HepG2 (cell line): Measurements from ENCODE around the gene TM4SF5. TPM values are rescaled to one million over a fixed set of nuclear protein-coding genes. Genes with fewer than 3 reads are reported as not detected.

Experiments used
- ATAC-seq: fragments of 200-7000 bp; cut with Tn5 transposase; 3 replicates; pipeline ENCODE4 v1.9.1; 2020; ENCODE audit warnings: mild to moderate bottlenecking, moderate library complexity
- BruUV-seq: library from RNA; stranded (reverse); fragments of 400-500 nt; replicated peaks from 2 replicates; lab custom pipeline; 2021; lab: Mats Ljungman, UMichigan
- CTCF ChIA-PET: fragments of 300-600 bp; formaldehyde crosslinking; extraction: SDS; loops from one replicate; lab custom pipeline; 2021; ENCODE audit warnings: low total read pairs, inconsistent platforms, low intra/inter-chr PET ratio; lab: Yijun Ruan, JAX
- POLR2A ChIA-PET: fragments of 350-600 bp; sonication (Branson Sonifier 250); formaldehyde crosslinking; loops from one replicate; lab custom pipeline; 2020; ENCODE audit warnings: antibody characterized with exemption, inconsistent platforms; lab: Yijun Ruan, JAX
- DNase-seq: peaks from one replicate; pipeline ENCODE4 v3.0.0-alpha.2; 2015; ENCODE audit warnings: low spot score
- FAIRE-seq: peaks from 3 replicates; lab custom pipeline; 2011; peaks lifted over from hg19 to GRCh38; lab: Jason Lieb, UNC
- H2AFZ ChIP-seq: one replicate; pipeline ENCODE4 v1.6.1; 2011; ENCODE audit warnings: low read length, inconsistent platforms
- H3K27ac ChIP-seq: fragments of 300-600 bp; 3 replicates; pipeline ENCODE4 v1.8.0; 2011; ENCODE audit warnings: mixed run types, mild to moderate bottlenecking, mixed read lengths, low read length, inconsistent platforms; ENCODE audit not compliant: insufficient read depth; ENCODE audit errors: extremely low read length
- H3K27me3 ChIP-seq, 2 experiments: fragments of 200-600 bp in 1 of 2; 2 replicates in 1 of 2; 3 replicates in 1 of 2; pipeline versions ENCODE4 v1.6.0 to v1.8.0; 2011; ENCODE audit warnings: low read length in 2 of 2, mild to moderate bottlenecking in 2 of 2, moderate library complexity in 2 of 2, inconsistent platforms in 1 of 2; ENCODE audit not compliant: insufficient read depth in 2 of 2, control insufficient read depth in 1 of 2
- H3K36me3 ChIP-seq, 2 experiments: fragments of 200-600 bp in 1 of 2; replicated peaks in 1 of 2; 2 replicates in 1 of 2; 3 replicates in 1 of 2; pipeline versions ENCODE4 v1.5.1 to v1.8.0; 2011; ENCODE audit warnings: low read length in 2 of 2, inconsistent platforms in 1 of 2; ENCODE audit not compliant: insufficient read depth in 2 of 2, control insufficient read depth in 1 of 2
- H3K4me1 ChIP-seq: 2 replicates; pipeline ENCODE4 v1.5.1; 2012; ENCODE audit warnings: low read length, inconsistent platforms; ENCODE audit not compliant: insufficient read depth
- H3K4me2 ChIP-seq: 2 replicates; pipeline ENCODE4 v1.6.0; 2011; ENCODE audit warnings: low read depth, low read length, inconsistent platforms
- H3K4me3 ChIP-seq, 3 experiments: fragments of 200-600 bp in 1 of 3; sonication (generic), shearing (Covaris generic) in 1 of 3; replicated peaks in 1 of 3; 2 replicates each; pipeline ENCODE4 v1.5.1; 2011 to 2016; ENCODE audit warnings: low read length in 3 of 3, inconsistent platforms in 2 of 3, low read depth in 2 of 3, mild to moderate bottlenecking in 2 of 3, control low read depth in 1 of 3, mixed read lengths in 1 of 3; ENCODE audit not compliant: insufficient read depth in 1 of 3
- H3K79me2 ChIP-seq: one replicate; pipeline ENCODE4 v1.6.1; 2011; ENCODE audit warnings: low read length, inconsistent platforms; ENCODE audit not compliant: insufficient read depth
- H3K9ac ChIP-seq: 2 replicates; pipeline ENCODE4 v1.6.0; 2011; ENCODE audit warnings: mild to moderate bottlenecking, low read depth, low read length, inconsistent platforms; ENCODE audit not compliant: insufficient read depth
- H3K9me3 ChIP-seq: 2 replicates; pipeline ENCODE4 v1.5.1; 2012; ENCODE audit warnings: mild to moderate bottlenecking, low read length
- H4K20me1 ChIP-seq: 2 replicates; pipeline ENCODE4 v1.6.0; 2011; ENCODE audit warnings: inconsistent platforms, mild to moderate bottlenecking, low read length, moderate library complexity; ENCODE audit not compliant: insufficient read depth
- E2F1 ChIP-seq: sonication (generic); formaldehyde crosslinking; IDR thresholded peaks from 2 replicates; pipeline ENCODE4 v1.5.0; 2020; ENCODE audit warnings: missing genetic modification reagents
- ETV5 ChIP-seq: IDR thresholded peaks from 2 replicates; pipeline ENCODE4 v1.6.1; 2018; ENCODE audit warnings: missing biosample characterization, missing genetic modification reagents, inconsistent platforms, borderline replicate concordance
- GLMP ChIP-seq: sonication (generic); formaldehyde crosslinking; IDR thresholded peaks from 2 replicates; pipeline ENCODE4 v1.9.0; 2021; ENCODE audit warnings: missing genetic modification reagents, mild to moderate bottlenecking, borderline replicate concordance
- MTF2 ChIP-seq: sonication (generic); formaldehyde crosslinking; IDR thresholded peaks from 2 replicates; pipeline ENCODE4 v1.5.0; 2020; ENCODE audit warnings: missing genetic modification reagents, borderline replicate concordance
- NBN ChIP-seq: fragments of 450-650 bp; conservative IDR thresholded peaks from 2 replicates; pipeline ENCODE4 v1.6.1; 2017
- RXRB ChIP-seq: IDR thresholded peaks from 2 replicates; pipeline ENCODE4 v1.6.1; 2016; ENCODE audit warnings: borderline replicate concordance, missing genetic modification reagents, missing compliant biosample characterization
- SMYD3 ChIP-seq: sonication (generic); formaldehyde crosslinking; IDR thresholded peaks from 2 replicates; pipeline ENCODE4 v1.8.1; 2023; ENCODE audit warnings: mild to moderate bottlenecking, missing genetic modification reagents
- ZBTB26 ChIP-seq: IDR thresholded peaks from 2 replicates; pipeline ENCODE4 v1.6.1; 2016; ENCODE audit warnings: missing compliant biosample characterization, missing genetic modification reagents, borderline replicate concordance
- ZNF496 ChIP-seq: sonication (generic); formaldehyde crosslinking; IDR thresholded peaks from 2 replicates; pipeline ENCODE4 v1.8.1; 2023; ENCODE audit warnings: mild to moderate bottlenecking, moderate library complexity, missing genetic modification reagents; ENCODE audit not compliant: insufficient replicate concordance
- ZNF570 ChIP-seq: sonication (generic); formaldehyde crosslinking; IDR thresholded peaks from 2 replicates; pipeline ENCODE4 v1.4.0; 2020; ENCODE audit warnings: mild to moderate bottlenecking, missing genetic modification reagents, borderline replicate concordance
- ZNF703 ChIP-seq: sonication (generic); formaldehyde crosslinking; IDR thresholded peaks from 2 replicates; pipeline ENCODE4 v1.5.1; 2020; ENCODE audit warnings: missing genetic modification reagents, mild to moderate bottlenecking, moderate library complexity, borderline replicate concordance
- ZNF792 ChIP-seq: IDR thresholded peaks from 2 replicates; pipeline ENCODE4 v1.6.1; 2016
- WGBS: methylation state at CpG from one replicate; pipeline ENCODE4 v1.1.6; 2017; ENCODE audit warnings: low lambda C conversion rate; 5-methylcytosine and 5-hydroxymethylcytosine counted together
- in situ Hi-C: cut with HindIII; loops from 2 replicates; pipeline ENCODE4 v1.10.0; 2017; ENCODE audit warnings: low pct_unique_long_range_greater_than_20kb; ENCODE audit not compliant: extremely low pct_ligation_motif_present
- intact Hi-C: fragments of 100-400 bp; cut with micrococcal nuclease; formaldehyde crosslinking; loops from one replicate; pipeline ENCODE4 v1.10.0; 2022; ENCODE audit not compliant: unreplicated experiment
- polyA plus RNA-seq, 8 experiments: library from polyadenylated mRNA; depleted of rRNA in 3 of 8; stranded (reverse) in 7 of 8; unstranded in 1 of 8; fragments of >200 nt; fragmentation: Illumina TruSeq in 4 of 8; extraction: Trizol in 4 of 8; gene quantifications; 2 replicates each; pipeline versions ENCODE4 v1.2.1 to v1.2.3, GENCODE V29; 2011 to 2016; ENCODE audit warnings: low read depth in 4 of 8, missing spikeins in 1 of 8, mixed read lengths in 1 of 8; ENCODE audit not compliant: insufficient read depth in 1 of 8
- total RNA-seq, 5 experiments: library from RNA; depleted of rRNA; stranded (reverse); fragments of >200 nt; fragmentation: Illumina TruSeq; extraction: Trizol; gene quantifications; 2 replicates each; pipeline ENCODE4 v1.2.3, GENCODE V29; 2016; ENCODE audit warnings: low read depth in 1 of 5

Gene TM4SF5
- total and polyA plus RNA-seq, 2 of the 13 experiments (the other 11 are each of a cell fraction or from before 2014, with no cell fraction given), result 30.1 to 126 TPM

- WGBS, result 84% methylated on average over 3 of the region's 3 CpGs
- Histone ChIP-seq H3K27ac (no peak overlapping the region), H3K4me2 (no peak overlapping the region), H2AFZ (peak overlapping the region; percentile 61), H3K4me1 (peaks cover 56% of the 10 kb centered on the region), H3K4me3 (no peak overlapping the region), H3K9me3 (no peaks in the 10 kb centered on the region), H3K79me2 (no peaks in the 10 kb centered on the region), H4K20me1 (no peaks in the 10 kb centered on the region), H3K36me3 (no peaks in the 10 kb centered on the region), H3K9ac (no peak overlapping the region), H3K27me3 (no peaks in the 10 kb centered on the region)
- FAIRE-seq (no peak), DNase-seq (no peak), ATAC-seq (no peak)
- ChIA-PET POLR2A (interaction anchor here (1.2 to 3.3 kb wide), 2 partner anchors 14 to 54 kb away, joined by 3 to 14 read pairs; partner anchors contain the start of gene ARRB2), CTCF (no interaction called here)
- no peak for TF ChIP-seq ZNF570 (CRISPR knock-in tag)
- TF ChIP-seq ZBTB26, result no peak
- no peak for TF ChIP-seq E2F1
- no peak for TF ChIP-seq ZNF792
- TF ChIP-seq NBN, result no peak
- TF ChIP-seq ZNF496 (CRISPR knock-in tag), result no peak
- TF ChIP-seq ZNF703 (CRISPR knock-in tag), result no peak
- TF ChIP-seq GLMP, result no peak
- no peak for TF ChIP-seq RXRB (CRISPR knock-in tag)
- TF ChIP-seq MTF2 (CRISPR knock-in tag), result no peak
- TF ChIP-seq SMYD3 (CRISPR knock-in tag), result no peak
- no peak for TF ChIP-seq ETV5 (CRISPR knock-in tag)
- intact Hi-C loops (no loop called here), in situ Hi-C loops (no loop called here)
- BruUV-seq, result no TSS peak
These were observed 7.1 kb upstream of the TM4SF5 start for GRCh38 chr17:4764595-4764994.
